Peyer's patch (tissue), 4 donors: ENCODE measurements around the gene ZNHIT2. TPM values are rescaled to one million over a fixed set of nuclear protein-coding genes. Genes with fewer than 3 reads are reported as not detected.
A peak's percentile ranks its signal among the peaks of the same experiment; 100 is the strongest.

Source experiments
- DNase-seq, 3 donors: peaks; one replicate each; pipeline ENCODE4 v3.0.0-alpha.2; 2017 to 2019
- H3K27ac ChIP-seq, 4 donors: fragments of 200-600 bp; sonication (generic); one replicate each; pipeline ENCODE4 v1.5.1; 2016 to 2019
- H3K27me3 ChIP-seq, 2 donors: fragments of 200-600 bp; sonication (generic); one replicate each; pipeline ENCODE4 v1.5.1; 2019
- H3K36me3 ChIP-seq, 3 donors: fragments of 200-600 bp; sonication (generic); one replicate each; pipeline ENCODE4 v1.5.1; 2016 to 2019
- H3K4me1 ChIP-seq, 4 donors: fragments of 200-600 bp; sonication (generic); one replicate each; pipeline ENCODE4 v1.5.1; 2016 to 2019
- H3K4me3 ChIP-seq, 4 donors: fragments of 200-600 bp; sonication (generic); 1 replicate in 3 of 4; 2 replicates in 1 of 4; pipeline ENCODE4 v1.5.1; 2016 to 2019; ENCODE audit warnings: mild to moderate bottlenecking in 1 of 4
- H3K9me3 ChIP-seq, 4 donors: fragments of 200-600 bp; sonication (generic); one replicate each; pipeline ENCODE4 v1.5.1; 2016 to 2019; ENCODE audit warnings: mild to moderate bottlenecking in 1 of 4
- POLR2A ChIP-seq, 2 donors: fragments of 450-650 bp; IDR thresholded peaks; one replicate each; pipeline ENCODE4 v1.5.1; 2017; ENCODE audit warnings: antibody characterized with exemption in 2 of 2, mild to moderate bottlenecking in 2 of 2, moderate library complexity in 2 of 2
- total RNA-seq, 4 donors: library from RNA; depleted of rRNA; stranded (reverse); fragments of >200 nt; gene quantifications; one replicate each; pipeline ENCODE4 v1.1.0, GENCODE V29; 2016
- TF ChIP-seq, protein P1 (sequence below), 6 experiments: fragments of 450-650 bp in 4 of 6; fragments of 200-600 bp in 2 of 6; sonication (generic) in 1 of 6; IDR thresholded peaks; one replicate each; pipeline ENCODE4 v1.5.1; 2017 to 2019; ENCODE audit warnings: antibody characterized with exemption in 6 of 6, mild to moderate bottlenecking in 3 of 6, moderate library complexity in 1 of 6

ZNHIT2 gene
- total RNA-seq, 4 donors from 2014 or later: 8.7 to 20.6 (median 13.8) TPM

DNA sequence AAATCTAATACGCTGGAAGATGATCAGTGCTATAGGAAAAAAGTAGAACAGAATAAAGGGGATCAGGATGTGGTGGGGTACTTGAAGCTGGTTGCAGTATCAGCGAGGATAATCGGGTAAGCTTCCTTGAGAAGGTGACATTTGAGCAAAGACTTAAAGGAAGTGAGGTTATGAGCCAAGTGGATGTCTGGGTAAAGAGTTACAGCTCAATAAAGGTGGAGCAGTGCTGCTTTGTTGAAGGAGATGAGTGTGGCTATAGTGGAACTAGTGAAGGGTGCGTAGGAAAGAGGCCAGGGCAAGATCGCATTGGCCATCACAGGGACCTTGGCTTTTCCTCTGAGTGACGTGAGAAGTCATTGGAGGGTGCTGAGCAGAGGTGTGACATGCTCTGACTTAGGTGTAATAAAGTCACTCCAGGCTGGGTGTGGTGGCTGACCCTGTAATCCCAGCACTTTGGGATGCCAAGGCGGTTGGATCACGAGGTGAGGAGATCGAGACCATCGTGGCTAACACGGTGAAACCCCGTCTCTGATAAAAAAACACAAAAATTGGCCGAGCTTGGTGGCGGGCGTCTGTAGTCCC is 19.1 kb upstream of the ZNHIT2 start:
- peaks cover 0 to 13% (median 0%) of the 10 kb centered on the region in 3 donors for H3K36me3 ChIP-seq
- H3K27ac ChIP-seq: peak overlapping the region in 1 of 4 donors; percentile 96
- no peak for DNase-seq
- H3K4me1 ChIP-seq: peaks cover 0 to 30% (median 4%) of the 10 kb centered on the region in 4 donors
- TF ChIP-seq, protein P1, sequence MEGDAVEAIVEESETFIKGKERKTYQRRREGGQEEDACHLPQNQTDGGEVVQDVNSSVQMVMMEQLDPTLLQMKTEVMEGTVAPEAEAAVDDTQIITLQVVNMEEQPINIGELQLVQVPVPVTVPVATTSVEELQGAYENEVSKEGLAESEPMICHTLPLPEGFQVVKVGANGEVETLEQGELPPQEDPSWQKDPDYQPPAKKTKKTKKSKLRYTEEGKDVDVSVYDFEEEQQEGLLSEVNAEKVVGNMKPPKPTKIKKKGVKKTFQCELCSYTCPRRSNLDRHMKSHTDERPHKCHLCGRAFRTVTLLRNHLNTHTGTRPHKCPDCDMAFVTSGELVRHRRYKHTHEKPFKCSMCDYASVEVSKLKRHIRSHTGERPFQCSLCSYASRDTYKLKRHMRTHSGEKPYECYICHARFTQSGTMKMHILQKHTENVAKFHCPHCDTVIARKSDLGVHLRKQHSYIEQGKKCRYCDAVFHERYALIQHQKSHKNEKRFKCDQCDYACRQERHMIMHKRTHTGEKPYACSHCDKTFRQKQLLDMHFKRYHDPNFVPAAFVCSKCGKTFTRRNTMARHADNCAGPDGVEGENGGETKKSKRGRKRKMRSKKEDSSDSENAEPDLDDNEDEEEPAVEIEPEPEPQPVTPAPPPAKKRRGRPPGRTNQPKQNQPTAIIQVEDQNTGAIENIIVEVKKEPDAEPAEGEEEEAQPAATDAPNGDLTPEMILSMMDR (IDR thresholded peaks at IDR 0.05): no peak
- no peak for TF ChIP-seq POLR2A (IDR thresholded peaks at IDR 0.05)
- H3K9me3 ChIP-seq: no peaks in the 10 kb centered on the region
- H3K27me3 ChIP-seq: no peaks in the 10 kb centered on the region
- no peak overlapping the region for H3K4me3 ChIP-seq

DNA sequence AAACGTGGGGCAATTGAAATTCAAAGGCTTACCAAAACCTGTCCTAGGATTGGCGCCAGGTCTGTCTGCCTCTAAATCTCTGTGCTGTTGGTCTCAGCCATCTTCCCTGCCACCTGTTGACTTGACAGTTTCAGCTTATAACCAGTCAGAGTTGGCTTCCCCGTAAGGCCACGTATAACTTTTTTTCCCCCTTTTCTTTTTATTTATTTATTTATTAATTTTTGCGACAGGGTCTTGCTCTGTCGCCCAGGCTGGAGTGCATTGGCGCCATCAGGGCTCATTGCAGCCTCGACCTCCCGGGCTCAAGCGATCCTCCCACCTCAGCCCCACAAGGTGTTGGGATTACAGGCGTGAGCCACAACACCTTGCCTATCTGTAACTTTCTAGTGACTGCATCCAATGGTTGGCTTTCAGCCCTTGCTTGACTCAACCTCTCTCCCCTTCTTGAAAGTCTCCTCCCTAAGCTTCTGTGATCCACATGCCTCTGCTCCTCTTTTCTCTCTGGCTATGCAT is 18.2 kb upstream of the ZNHIT2 start:
- Histone ChIP-seq H3K9me3 (no peaks in the 10 kb centered on the region), H3K27me3 (no peaks in the 10 kb centered on the region), H3K27ac (peak overlapping the region; percentile 96 to 99 (median 98)), H3K4me3 (peak overlapping the region in 3 of 4 donors; percentile 81 to 96 (median 88)), H3K36me3 (peaks cover 0 to 22% (median 0%) of the 10 kb centered on the region in 3 donors), H3K4me1 (peaks cover 0 to 30% (median 8%) of the 10 kb centered on the region in 4 donors)
- no peak for TF ChIP-seq POLR2A (IDR thresholded peaks at IDR 0.05)
- DNase-seq: peak in 1 of 3 donors; percentile 48

DNA sequence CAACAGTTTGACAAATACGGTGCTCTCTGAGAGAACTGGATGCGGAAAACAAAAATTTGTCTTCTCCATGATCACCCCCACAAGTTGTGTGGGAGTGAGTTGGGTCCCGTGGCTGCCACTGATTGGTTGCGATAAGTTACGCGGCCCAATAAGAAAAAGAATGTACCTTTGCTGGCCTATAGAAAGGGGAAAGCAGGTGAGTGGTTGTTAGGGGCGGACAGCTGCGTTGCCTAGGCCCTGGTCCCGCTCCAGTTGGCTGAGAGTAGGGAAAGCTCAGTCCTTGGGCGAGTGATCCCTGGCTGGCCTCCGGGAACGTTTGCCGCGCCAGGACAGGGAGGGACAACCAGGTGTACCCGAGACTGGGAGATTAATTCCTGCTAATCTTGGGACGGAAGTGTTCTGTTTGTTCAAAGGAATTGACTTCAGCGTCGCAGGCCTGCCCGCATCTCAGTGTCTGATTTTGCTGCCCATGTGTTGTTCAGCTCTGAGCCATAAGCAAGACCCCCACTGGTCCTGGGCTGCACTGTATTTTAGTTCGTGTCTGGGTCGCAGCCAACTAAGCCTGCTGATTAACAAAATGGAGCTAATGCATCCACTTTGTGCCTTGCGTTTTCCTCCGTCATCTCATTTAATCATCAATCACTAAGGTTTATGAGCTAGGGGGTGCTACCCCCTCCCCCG is 17.6 kb upstream of the ZNHIT2 start:
- peak overlapping the region; percentile 81 to 96 (median 86) for H3K4me3 ChIP-seq
- H3K27ac ChIP-seq: peak overlapping the region; percentile 96 to 99 (median 98)
- H3K27me3 ChIP-seq: no peaks in the 10 kb centered on the region
- peak; percentile 81 to 91 for TF ChIP-seq POLR2A (IDR thresholded peaks at IDR 0.05)
- TF ChIP-seq, protein P1 (IDR thresholded peaks at IDR 0.05): peak in 1 of 6 experiments; percentile 4
- peaks cover 0 to 30% (median 11%) of the 10 kb centered on the region in 4 donors for H3K4me1 ChIP-seq
- peaks cover 0 to 28% (median 0%) of the 10 kb centered on the region in 3 donors for H3K36me3 ChIP-seq
- peak; percentile 89 to 96 (median 95) for DNase-seq
- no peaks in the 10 kb centered on the region for H3K9me3 ChIP-seq

DNA sequence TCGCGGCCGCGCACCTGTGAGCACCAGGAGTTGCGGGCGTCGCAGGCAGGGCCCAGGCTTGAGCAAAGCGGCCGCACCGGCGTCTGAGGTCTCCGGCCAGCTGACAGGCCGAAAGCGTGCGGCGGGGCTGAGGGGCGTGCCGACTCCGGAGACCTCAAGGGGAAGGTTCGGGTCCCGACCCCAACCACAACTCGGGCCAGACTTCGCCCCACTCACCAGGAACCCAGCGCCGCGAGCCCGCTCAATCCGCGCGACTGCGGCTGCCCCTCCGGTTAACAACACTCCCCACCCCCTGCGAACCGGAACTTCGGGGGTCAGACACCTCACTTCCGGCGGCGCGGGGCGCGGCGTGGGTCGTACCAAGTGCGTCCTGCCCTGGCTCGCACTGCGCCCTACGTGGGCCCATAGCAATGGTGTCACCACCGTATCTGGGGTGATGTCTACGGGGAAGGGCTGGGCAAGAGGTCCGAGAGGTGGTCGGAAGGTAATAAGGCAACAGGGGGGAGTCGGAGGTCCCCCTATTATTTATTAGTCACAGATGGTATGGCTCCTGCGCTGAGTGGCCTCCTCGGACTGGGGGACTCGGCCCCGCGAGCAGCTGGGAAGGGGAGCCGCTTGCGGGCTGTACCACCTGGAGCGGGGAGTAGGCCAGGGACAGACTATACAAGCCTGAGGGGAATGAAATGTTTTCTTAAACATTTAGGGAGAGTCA is 16.9 kb upstream of the ZNHIT2 start, which contains the start of gene SYVN1:
SYVN1 (minus strand) TSS at position 280 of the 712 bp plus-strand sequence. CDS start 918 bp downstream, outside the sequence.
- peak; percentile 94 to 97 (median 96) for DNase-seq
- peaks cover 0 to 35% (median 0%) of the 10 kb centered on the region in 3 donors for H3K36me3 ChIP-seq
- peak within 1 kb of the TSS; percentile 81 to 96 (median 86) for H3K4me3 ChIP-seq
- H3K9me3 ChIP-seq: no peaks in the 10 kb centered on the region
- peak; percentile 97 to 98 for TF ChIP-seq POLR2A (IDR thresholded peaks at IDR 0.05)
- TF ChIP-seq, protein P1 (IDR thresholded peaks at IDR 0.05): peak in 1 of 6 experiments; percentile 22
- peak within 1 kb of the TSS; percentile 96 to 99 (median 98) for H3K27ac ChIP-seq
- peaks cover 0 to 30% (median 13%) of the 10 kb centered on the region in 4 donors for H3K4me1 ChIP-seq
- H3K27me3 ChIP-seq: no peaks in the 10 kb centered on the region

DNA sequence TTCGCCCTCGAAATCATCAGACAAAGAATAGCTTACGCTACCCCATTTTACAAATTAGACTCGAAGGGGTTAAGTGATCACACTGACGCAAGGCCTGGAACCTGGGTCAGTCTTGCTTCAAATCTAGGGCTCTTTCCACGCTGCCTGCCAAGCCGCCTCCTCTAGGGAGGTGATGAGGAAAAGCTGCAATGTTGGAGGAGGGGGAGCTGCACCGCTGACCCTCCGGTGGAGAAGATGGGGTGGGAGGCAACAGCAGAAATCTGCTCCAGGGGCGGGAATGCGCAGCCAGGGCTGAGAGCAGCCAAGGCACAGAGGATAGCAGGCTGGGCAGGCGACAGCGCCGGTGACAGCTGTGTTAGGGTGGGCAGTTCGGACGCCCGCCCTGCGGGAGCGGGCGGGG is 16.2 kb upstream of the ZNHIT2 start:
- TF ChIP-seq, protein P1 (IDR thresholded peaks at IDR 0.05): no peak
- no peak for TF ChIP-seq POLR2A (IDR thresholded peaks at IDR 0.05)
- peak overlapping the region; percentile 96 to 99 (median 98) for H3K27ac ChIP-seq
- no peaks in the 10 kb centered on the region for H3K27me3 ChIP-seq
- no peaks in the 10 kb centered on the region for H3K9me3 ChIP-seq
- peaks cover 0 to 30% (median 13%) of the 10 kb centered on the region in 4 donors for H3K4me1 ChIP-seq
- peak in 2 of 3 donors; percentile 50 for DNase-seq
- H3K36me3 ChIP-seq: peaks cover 0 to 42% (median 0%) of the 10 kb centered on the region in 3 donors
- peak overlapping the region; percentile 81 to 96 (median 86) for H3K4me3 ChIP-seq
